Measurements from ENCODE around the gene CD99.

Gene CD99

GRCh38 chrX:2781226-2781571, 90.1 kb downstream of the CD99 start:
- DNase-seq (ENCODE audit: low read depth), result no peak
- H3K4me3 ChIP-seq (ENCODE audit: low read length), result no peak overlapping the region
- no peak for TF ChIP-seq CTCF (conservative IDR thresholded peaks at IDR 0.05; ENCODE audit: low read depth, low read length)

- no peak for DNase-seq (ENCODE audit: low read depth)
- TF ChIP-seq CTCF (conservative IDR thresholded peaks at IDR 0.05; ENCODE audit: low read depth, low read length), result no peak
- H3K4me3 ChIP-seq (ENCODE audit: low read length), result no peak overlapping the region
Measured at GRCh38 chrX:2781698-2782097, 90.6 kb downstream of the CD99 start.

- DNase-seq (ENCODE audit: low read depth), result no peak
- TF ChIP-seq CTCF (conservative IDR thresholded peaks at IDR 0.05; ENCODE audit: low read depth, low read length), result no peak
- no peak overlapping the region for H3K4me3 ChIP-seq (ENCODE audit: low read length)
Measured at GRCh38 chrX:2782171-2782570, 91.1 kb downstream of the CD99 start.

- no peak overlapping the region for H3K4me3 ChIP-seq (ENCODE audit: low read length)
- TF ChIP-seq CTCF (conservative IDR thresholded peaks at IDR 0.05; ENCODE audit: low read depth, low read length), result no peak
- no peak for DNase-seq (ENCODE audit: low read depth)
Measured at GRCh38 chrX:2782778-2783177, 91.7 kb downstream of the CD99 start.

GRCh38 chrX:2784026-2784425, 92.9 kb downstream of the CD99 start:
- no peak for DNase-seq (ENCODE audit: low read depth)
- H3K4me3 ChIP-seq (ENCODE audit: low read length), result no peak overlapping the region
- no peak for TF ChIP-seq CTCF (conservative IDR thresholded peaks at IDR 0.05; ENCODE audit: low read depth, low read length)

- H3K4me3 ChIP-seq (ENCODE audit: low read length), result no peak overlapping the region
- no peak for DNase-seq (ENCODE audit: low read depth)
- no peak for TF ChIP-seq CTCF (conservative IDR thresholded peaks at IDR 0.05; ENCODE audit: low read depth, low read length)
Measured at GRCh38 chrX:2785538-2785937, 94.4 kb downstream of the CD99 start.

- DNase-seq (ENCODE audit: low read depth), result no peak
- TF ChIP-seq CTCF (conservative IDR thresholded peaks at IDR 0.05; ENCODE audit: low read depth, low read length), result no peak
Measured at GRCh38 chrX:2788980-2789379, 97.9 kb downstream of the CD99 start.

More at GRCh38 chrX:2788980-2789379, 97.9 kb downstream of the CD99 start:
- no peak overlapping the region for H3K4me3 ChIP-seq (ENCODE audit: low read length)
